Measurements from ENCODE around the gene GPATCH1. TPM values are rescaled to one million over a fixed set of nuclear protein-coding genes. Genes with fewer than 3 reads are reported as not detected.

Gene GPATCH1
- total and polyA plus RNA-seq, 2 of the 13 experiments (the other 11 are each of a cell fraction or from before 2014, with no cell fraction given): 6.8 to 6.9 TPM

DNA sequence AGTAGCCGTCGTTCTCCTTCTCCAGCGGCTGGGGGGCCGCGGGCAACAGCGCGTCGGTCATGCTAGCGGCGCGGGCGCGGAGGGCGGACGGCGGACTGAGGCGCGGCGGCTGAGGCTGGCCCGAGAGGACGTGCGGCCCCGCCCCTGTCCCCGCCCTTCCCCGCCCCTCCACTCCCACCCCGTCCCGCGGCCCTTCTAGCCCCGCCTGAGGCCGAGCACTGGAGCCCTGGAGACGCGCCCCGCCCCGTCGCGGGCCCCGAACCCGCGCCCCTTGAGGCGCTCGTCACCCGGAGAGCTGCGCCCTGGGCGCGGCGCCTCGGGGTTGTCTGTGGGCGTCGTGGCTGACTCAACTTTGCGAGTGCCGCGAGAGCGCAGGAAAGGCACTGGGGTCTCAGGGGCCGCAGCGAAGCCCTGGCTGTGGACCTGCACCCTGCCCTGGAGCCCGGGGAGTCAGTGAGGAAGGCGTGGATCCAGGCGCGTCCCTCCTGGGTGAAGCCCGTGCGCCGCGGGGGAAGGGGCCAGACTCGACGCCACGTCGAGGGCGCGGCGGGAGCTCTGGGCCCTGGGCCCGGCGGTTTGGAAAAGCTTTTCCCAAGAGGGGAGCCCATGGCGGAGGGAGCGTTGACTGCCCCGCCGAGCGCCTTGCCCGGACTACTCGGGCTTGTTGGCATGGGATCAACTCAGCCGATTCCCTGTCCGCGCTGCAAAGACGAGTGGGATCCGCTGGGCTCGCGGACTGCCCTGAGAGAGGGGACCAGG lies 16.0 kb upstream of the GPATCH1 start, which contains the start of gene RHPN2 (continued):
- TF ChIP-seq ZNF572 (CRISPR knock-in tag; IDR thresholded peaks at IDR 0.05): no peak
- TF ChIP-seq PHF20 (CRISPR knock-in tag; IDR thresholded peaks at IDR 0.05): no peak
- TF ChIP-seq, protein P1, sequence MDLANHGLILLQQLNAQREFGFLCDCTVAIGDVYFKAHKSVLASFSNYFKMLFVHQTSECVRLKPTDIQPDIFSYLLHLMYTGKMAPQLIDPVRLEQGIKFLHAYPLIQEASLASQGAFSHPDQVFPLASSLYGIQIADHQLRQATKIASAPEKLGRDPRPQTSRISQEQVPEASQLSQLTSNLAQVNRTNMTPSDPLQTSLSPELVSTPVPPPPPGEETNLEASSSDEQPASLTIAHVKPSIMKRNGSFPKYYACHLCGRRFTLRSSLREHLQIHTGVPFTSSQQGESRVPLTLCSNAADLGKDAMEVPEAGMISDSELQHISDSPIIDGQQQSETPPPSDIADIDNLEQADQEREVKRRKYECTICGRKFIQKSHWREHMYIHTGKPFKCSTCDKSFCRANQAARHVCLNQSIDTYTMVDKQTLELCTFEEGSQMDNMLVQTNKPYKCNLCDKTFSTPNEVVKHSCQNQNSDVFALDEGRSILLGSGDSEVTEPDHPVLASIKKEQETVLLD (CRISPR knock-in tag; IDR thresholded peaks at IDR 0.05; ENCODE audit: low read depth): no peak
- TF ChIP-seq JDP2 (CRISPR knock-in tag; IDR thresholded peaks at IDR 0.05; ENCODE audit: borderline replicate concordance): no peak
- no peak for TF ChIP-seq ZNF781 (CRISPR knock-in tag; IDR thresholded peaks at IDR 0.05; ENCODE audit: borderline replicate concordance, not compliant biosample characterization)
- TF ChIP-seq ZNF75D (CRISPR knock-in tag; IDR thresholded peaks at IDR 0.05; ENCODE audit: borderline replicate concordance): no peak
- TF ChIP-seq ZKSCAN1 (IDR thresholded peaks at IDR 0.05; ENCODE audit: low read length): no peak
- TF ChIP-seq ZNF224 (CRISPR knock-in tag; IDR thresholded peaks at IDR 0.05): no peak
- TF ChIP-seq TBX2 (CRISPR knock-in tag; IDR thresholded peaks at IDR 0.05; ENCODE audit: borderline replicate concordance): peak; percentile 28; the same call in 1 of the 2 replicates
- no peak for TF ChIP-seq PHB2 (IDR thresholded peaks at IDR 0.05; ENCODE audit: partially characterized antibody)
- TF ChIP-seq, protein P2, sequence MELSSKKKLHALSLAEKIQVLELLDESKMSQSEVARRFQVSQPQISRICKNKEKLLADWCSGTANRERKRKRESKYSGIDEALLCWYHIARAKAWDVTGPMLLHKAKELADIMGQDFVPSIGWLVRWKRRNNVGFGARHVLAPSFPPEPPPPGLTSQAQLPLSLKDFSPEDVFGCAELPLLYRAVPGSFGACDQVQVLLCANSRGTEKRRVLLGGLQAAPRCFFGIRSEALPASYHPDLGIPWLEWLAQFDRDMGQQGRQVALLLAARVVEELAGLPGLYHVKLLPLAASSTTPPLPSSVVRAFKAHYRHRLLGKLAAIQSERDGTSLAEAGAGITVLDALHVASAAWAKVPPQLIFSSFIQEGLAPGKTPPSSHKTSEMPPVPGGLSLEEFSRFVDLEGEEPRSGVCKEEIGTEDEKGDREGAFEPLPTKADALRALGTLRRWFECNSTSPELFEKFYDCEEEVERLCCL (CRISPR knock-in tag; IDR thresholded peaks at IDR 0.05; ENCODE audit: borderline replicate concordance): no peak
- TF ChIP-seq, protein P3, sequence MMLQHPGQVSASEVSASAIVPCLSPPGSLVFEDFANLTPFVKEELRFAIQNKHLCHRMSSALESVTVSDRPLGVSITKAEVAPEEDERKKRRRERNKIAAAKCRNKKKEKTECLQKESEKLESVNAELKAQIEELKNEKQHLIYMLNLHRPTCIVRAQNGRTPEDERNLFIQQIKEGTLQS (CRISPR knock-in tag; IDR thresholded peaks at IDR 0.05): peak; percentile 16; the same call in 1 of the 2 replicates
- TF ChIP-seq, protein P4, sequence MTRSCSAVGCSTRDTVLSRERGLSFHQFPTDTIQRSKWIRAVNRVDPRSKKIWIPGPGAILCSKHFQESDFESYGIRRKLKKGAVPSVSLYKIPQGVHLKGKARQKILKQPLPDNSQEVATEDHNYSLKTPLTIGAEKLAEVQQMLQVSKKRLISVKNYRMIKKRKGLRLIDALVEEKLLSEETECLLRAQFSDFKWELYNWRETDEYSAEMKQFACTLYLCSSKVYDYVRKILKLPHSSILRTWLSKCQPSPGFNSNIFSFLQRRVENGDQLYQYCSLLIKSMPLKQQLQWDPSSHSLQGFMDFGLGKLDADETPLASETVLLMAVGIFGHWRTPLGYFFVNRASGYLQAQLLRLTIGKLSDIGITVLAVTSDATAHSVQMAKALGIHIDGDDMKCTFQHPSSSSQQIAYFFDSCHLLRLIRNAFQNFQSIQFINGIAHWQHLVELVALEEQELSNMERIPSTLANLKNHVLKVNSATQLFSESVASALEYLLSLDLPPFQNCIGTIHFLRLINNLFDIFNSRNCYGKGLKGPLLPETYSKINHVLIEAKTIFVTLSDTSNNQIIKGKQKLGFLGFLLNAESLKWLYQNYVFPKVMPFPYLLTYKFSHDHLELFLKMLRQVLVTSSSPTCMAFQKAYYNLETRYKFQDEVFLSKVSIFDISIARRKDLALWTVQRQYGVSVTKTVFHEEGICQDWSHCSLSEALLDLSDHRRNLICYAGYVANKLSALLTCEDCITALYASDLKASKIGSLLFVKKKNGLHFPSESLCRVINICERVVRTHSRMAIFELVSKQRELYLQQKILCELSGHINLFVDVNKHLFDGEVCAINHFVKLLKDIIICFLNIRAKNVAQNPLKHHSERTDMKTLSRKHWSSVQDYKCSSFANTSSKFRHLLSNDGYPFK (CRISPR knock-in tag; IDR thresholded peaks at IDR 0.05; ENCODE audit: borderline replicate concordance): no peak
- TF ChIP-seq, protein P5, sequence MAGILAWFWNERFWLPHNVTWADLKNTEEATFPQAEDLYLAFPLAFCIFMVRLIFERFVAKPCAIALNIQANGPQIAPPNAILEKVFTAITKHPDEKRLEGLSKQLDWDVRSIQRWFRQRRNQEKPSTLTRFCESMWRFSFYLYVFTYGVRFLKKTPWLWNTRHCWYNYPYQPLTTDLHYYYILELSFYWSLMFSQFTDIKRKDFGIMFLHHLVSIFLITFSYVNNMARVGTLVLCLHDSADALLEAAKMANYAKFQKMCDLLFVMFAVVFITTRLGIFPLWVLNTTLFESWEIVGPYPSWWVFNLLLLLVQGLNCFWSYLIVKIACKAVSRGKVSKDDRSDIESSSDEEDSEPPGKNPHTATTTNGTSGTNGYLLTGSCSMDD (CRISPR knock-in tag; IDR thresholded peaks at IDR 0.05): no peak
- TF ChIP-seq GZF1 (CRISPR knock-in tag; IDR thresholded peaks at IDR 0.05): no peak
- no peak for TF ChIP-seq SUZ12 (IDR thresholded peaks at IDR 0.05; ENCODE audit: low read depth, low read length)
- TF ChIP-seq PITX1 (CRISPR knock-in tag; IDR thresholded peaks at IDR 0.05): no peak
- no peak for TF ChIP-seq SIN3B (IDR thresholded peaks at IDR 0.05; ENCODE audit: low read length)
